ENCODE measurements around the gene KCNH1. TPM values are rescaled to one million over a fixed set of nuclear protein-coding genes. Genes with fewer than 3 reads are reported as not detected.

The KCNH1 gene
- total RNA-seq, 1 donor from 2014 or later: not detected

DNA sequence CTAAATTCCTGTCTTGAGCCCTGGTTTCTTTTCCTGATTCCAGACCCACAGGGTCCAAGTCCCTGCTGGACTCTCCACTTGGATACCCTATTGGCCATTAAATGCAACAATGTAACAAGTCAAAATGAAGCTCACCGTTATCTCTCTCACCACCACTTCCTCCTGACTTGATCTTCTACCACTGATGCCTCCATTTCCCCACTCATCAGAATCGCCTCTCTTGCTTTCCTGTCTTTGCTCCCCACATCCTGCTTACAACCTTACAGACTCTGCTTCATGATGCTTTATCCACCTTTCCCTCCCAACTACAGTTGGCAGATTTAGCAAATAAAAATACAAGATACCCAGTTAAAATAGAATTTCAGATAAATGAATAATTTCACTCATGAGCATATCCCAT is 343.8 kb downstream of the KCNH1 start:
- intact Hi-C loops (cut with DNase I): no loop called here
- no peak for TF ChIP-seq CTCF (IDR thresholded peaks at IDR 0.05)
- Histone ChIP-seq H3K4me3 (no peak overlapping the region), H3K27me3 (ENCODE audit: low read depth) (no peaks in the 10 kb centered on the region), H3K9me3 (no peaks in the 10 kb centered on the region), H3K4me1 (no peaks in the 10 kb centered on the region), H3K36me3 (no peaks in the 10 kb centered on the region), H3K27ac (no peak overlapping the region)
- ATAC-seq: no peak
- DNase-seq: no peak

GRCh38 chr1:210787800-210788199 is 346.1 kb downstream of the KCNH1 start:
- Histone ChIP-seq H3K4me1 (no peaks in the 10 kb centered on the region), H3K9me3 (no peaks in the 10 kb centered on the region), H3K36me3 (no peaks in the 10 kb centered on the region), H3K27ac (no peak overlapping the region), H3K27me3 (ENCODE audit: low read depth) (no peaks in the 10 kb centered on the region), H3K4me3 (no peak overlapping the region)
- intact Hi-C loops (cut with DNase I): no loop called here
- DNase-seq: no peak
- no peak for ATAC-seq
- TF ChIP-seq CTCF (IDR thresholded peaks at IDR 0.05): no peak

DNA sequence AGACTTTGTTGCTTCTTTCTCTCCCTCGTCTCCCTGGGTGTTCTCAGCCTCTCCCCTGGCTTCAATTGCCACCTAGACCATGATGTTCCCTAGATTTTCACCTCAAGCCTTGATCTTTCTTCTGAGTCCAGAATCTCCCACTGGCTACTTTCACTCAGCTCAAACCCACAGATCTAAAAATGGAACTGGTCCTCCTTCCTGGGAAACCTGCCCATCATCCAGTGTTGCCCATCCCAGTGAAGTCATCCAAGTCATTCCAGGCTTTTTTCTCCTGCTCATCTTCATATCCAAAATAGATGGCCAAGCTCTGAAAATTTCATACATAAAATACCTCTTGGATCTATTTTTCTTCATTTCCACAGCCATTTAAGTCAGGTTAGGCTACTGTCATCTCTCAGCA is 347.4 kb downstream of the KCNH1 start:
- no peak for TF ChIP-seq CTCF (IDR thresholded peaks at IDR 0.05)
- no peak for DNase-seq
- Histone ChIP-seq H3K4me3 (no peak overlapping the region), H3K27me3 (ENCODE audit: low read depth) (no peaks in the 10 kb centered on the region), H3K36me3 (no peaks in the 10 kb centered on the region), H3K4me1 (no peaks in the 10 kb centered on the region), H3K27ac (no peak overlapping the region), H3K9me3 (no peaks in the 10 kb centered on the region)
- intact Hi-C loops (cut with DNase I): no loop called here
- ATAC-seq: no peak

DNA sequence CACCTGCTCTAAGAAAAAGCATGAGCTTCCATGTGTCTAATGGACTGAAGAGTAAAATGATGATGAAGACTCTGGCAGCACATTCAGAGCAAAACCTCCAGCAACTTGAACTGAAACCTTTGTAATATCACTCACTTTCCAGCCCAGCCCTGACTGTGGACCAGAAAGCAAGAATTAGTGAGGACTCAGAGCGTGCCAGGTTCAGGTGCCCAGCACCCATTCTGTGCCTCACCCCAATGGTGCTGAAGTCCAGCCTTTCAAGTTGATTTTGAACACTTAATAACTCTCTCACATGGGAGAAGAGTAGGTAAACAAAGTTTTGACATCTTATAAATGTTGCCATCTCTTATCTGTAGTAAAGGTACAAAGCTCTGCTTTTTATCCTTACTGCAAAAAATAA is 350.0 kb downstream of the KCNH1 start:
- DNase-seq (no peak), ATAC-seq (no peak)
- no peaks in the 10 kb centered on the region for H3K4me1 ChIP-seq
- no peaks in the 10 kb centered on the region for H3K36me3 ChIP-seq
- intact Hi-C loops (cut with DNase I): no loop called here
- no peaks in the 10 kb centered on the region for H3K27me3 ChIP-seq (ENCODE audit: low read depth)
- no peaks in the 10 kb centered on the region for H3K9me3 ChIP-seq
- no peak overlapping the region for H3K4me3 ChIP-seq
- no peak for TF ChIP-seq CTCF (IDR thresholded peaks at IDR 0.05)
- H3K27ac ChIP-seq: no peak overlapping the region

GRCh38 chr1:210781652-210782051 is 352.3 kb downstream of the KCNH1 start:
- no peak for TF ChIP-seq CTCF (IDR thresholded peaks at IDR 0.05)
- Histone ChIP-seq H3K4me1 (no peaks in the 10 kb centered on the region), H3K27ac (no peak overlapping the region), H3K4me3 (no peak overlapping the region), H3K9me3 (no peaks in the 10 kb centered on the region), H3K27me3 (ENCODE audit: low read depth) (no peaks in the 10 kb centered on the region), H3K36me3 (no peaks in the 10 kb centered on the region)
- no peak for DNase-seq
- ATAC-seq: no peak
- intact Hi-C loops (cut with DNase I): no loop called here

DNA sequence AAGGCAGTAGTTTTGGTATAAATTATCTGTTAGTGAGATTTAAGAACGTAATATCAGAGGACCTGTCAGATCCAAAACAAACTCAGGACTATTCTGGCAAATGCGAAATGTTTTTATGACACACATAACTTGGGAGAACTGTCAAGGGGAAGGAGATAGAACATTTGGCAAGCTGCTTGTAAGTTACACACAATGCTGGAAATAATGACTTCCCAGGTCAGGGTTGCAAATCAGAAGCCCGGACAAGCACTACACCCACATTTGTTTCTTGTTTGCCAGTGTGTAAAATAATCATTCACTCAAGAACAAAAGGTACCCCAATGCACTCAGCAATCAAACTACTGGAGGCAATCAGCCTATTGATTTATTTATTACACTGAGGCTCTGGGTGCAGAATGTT is 354.7 kb downstream of the KCNH1 start:
- Histone ChIP-seq H3K36me3 (no peaks in the 10 kb centered on the region), H3K4me1 (no peaks in the 10 kb centered on the region), H3K27ac (no peak overlapping the region), H3K27me3 (ENCODE audit: low read depth) (no peaks in the 10 kb centered on the region), H3K4me3 (no peak overlapping the region), H3K9me3 (no peaks in the 10 kb centered on the region)
- intact Hi-C loops (cut with DNase I): no loop called here
- DNase-seq: no peak
- ATAC-seq: no peak
- no peak for TF ChIP-seq CTCF (IDR thresholded peaks at IDR 0.05)

Measured in lower lobe of right lung (tissue), 2 donors.